GM12875 (cell line): ENCODE results near the gene SDR42E2.

ENCODE experiments used
- H3K4me3 ChIP-seq: one replicate; pipeline ENCODE4 v1.5.1; 2011; ENCODE audit warnings: low read depth, low read length, control low read depth
- TF ChIP-seq, protein P1 (sequence below): IDR thresholded peaks from 2 replicates; pipeline ENCODE4 v1.5.1; 2011; ENCODE audit warnings: low read depth, mild to moderate bottlenecking, control low read depth, inconsistent platforms, low read length, moderate library complexity, borderline replicate concordance; ENCODE audit not compliant: insufficient read depth

Gene SDR42E2

DNA sequence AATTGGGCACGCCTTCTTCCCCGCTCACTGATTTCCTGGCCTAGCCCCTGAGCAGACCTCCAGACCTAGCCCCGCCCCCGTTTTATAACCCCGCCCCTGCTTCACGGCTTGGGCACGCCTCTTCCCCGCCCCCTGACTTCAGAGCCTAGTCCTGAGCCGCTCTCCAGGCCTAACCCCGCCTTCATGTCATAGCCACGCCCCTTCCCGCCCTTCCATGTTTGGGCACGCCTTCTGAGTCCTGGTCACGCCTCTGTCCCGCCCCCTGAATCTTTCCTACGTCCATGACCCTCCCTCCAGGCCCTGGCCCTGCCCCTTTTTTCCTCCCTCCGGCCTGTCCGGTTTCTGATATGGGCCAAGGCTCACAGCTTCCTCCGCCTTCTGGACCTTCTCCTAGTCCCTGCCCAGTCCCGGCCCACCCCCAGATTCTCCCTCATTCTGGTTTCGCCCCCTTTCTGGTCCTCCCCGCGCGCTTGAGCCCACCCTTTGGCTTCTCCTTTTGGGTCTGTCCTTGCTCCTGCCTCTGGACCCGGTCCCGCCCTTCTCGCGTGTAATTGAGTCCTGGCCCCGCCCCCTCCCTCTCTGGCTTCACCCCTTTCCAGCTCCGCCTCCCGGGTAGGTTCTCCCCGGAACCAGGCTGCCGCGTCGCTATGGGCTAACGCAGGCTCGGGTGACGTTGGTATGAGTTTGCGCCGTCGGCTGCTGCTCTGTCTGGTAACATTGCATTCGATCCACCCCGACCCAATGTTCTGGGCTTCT, 28.6 kb downstream of the SDR42E2 start:
- peak overlapping the region; percentile 51 for H3K4me3 ChIP-seq
- TF ChIP-seq, protein P1, sequence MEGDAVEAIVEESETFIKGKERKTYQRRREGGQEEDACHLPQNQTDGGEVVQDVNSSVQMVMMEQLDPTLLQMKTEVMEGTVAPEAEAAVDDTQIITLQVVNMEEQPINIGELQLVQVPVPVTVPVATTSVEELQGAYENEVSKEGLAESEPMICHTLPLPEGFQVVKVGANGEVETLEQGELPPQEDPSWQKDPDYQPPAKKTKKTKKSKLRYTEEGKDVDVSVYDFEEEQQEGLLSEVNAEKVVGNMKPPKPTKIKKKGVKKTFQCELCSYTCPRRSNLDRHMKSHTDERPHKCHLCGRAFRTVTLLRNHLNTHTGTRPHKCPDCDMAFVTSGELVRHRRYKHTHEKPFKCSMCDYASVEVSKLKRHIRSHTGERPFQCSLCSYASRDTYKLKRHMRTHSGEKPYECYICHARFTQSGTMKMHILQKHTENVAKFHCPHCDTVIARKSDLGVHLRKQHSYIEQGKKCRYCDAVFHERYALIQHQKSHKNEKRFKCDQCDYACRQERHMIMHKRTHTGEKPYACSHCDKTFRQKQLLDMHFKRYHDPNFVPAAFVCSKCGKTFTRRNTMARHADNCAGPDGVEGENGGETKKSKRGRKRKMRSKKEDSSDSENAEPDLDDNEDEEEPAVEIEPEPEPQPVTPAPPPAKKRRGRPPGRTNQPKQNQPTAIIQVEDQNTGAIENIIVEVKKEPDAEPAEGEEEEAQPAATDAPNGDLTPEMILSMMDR, result no peak

DNA sequence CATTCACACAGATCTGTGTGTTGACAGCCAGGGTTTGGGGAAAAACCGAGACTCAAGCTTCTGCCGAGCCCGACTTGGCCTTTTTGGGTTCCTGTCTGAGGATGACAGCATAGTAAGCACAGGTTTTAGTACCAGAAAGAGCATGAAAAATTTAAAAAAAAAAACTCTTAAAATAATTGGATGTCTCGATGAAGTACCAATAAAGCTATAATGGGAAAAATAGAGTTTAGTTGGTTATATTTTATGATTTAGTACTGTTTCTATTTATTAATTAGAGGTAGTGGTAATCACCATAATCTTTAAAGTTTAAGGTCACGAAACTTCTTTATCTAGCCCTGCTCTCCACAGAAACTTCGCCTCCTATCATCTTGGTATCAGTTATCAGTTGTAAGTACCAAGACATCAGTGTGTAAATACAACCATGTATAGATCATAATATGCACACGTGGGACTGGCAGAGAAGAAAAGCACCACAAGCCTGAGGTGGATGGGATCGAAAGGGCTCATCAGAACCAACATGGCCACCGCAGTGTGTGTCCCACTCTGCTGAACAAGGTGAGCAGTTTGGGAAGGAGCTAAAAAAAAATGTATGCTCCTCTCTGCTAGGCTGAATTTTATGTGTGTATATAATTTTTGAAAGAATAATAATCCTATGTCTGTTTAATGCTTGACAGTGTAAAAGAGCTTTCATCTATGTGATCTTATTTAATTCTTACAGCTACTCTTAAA, 29.4 kb downstream of the SDR42E2 start:
- peak overlapping the region; percentile 51 for H3K4me3 ChIP-seq
- TF ChIP-seq, protein P1, result no peak

DNA sequence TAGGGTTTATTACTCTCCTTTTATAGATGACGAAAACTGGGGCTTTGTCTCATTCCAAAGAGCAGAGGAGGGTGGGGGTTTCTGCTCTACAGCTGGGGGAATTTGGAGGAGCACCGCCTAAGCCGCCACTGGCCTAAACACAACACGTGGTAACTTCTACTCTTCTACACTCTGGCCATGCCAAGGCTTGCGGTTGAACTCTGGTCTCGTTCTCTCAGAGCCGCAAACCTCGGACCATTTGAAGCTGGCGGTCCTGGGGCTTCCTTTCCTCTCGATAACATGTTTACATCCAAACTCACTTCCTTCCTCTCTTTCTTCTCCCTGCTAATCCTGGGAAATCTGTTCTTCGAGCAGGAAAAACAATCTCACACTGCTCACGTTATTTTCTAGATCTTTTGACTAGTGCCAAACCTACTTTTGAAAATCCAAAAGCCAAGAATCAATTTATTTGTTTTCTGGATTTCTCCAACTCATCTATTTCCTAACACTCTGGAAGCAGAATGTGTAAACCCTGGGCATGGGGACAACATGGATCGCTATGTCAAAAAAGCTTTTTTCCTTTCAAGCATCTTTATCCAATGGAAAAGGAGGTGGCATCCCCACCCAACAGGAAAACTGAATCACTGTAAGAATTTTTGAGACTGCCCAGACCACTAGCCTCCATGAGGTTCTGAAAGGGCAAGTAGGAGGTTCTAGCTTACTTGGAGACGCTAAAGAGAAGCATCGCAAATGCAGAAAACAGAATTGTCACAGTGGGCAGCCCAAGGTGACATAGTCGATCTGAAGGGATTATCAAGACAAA, 30.2 kb downstream of the SDR42E2 start:
- H3K4me3 ChIP-seq, result no peak overlapping the region
- TF ChIP-seq, protein P1, result no peak

DNA sequence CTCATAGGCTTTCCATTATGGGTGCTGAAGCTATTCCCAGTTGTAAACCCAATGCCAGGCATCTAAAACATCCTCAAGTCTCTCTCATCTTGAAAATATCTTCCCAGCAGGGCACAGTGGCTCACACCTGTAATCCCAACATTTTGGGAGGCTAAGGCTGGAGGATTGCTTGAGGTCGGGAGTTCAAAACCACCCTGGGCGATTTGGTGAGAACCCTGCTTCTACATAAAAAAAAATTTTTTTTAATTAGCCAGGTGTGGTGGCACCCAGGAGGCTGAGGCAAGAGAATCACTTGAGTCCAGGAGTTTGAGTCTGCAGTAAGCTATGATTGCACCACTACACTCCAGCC, 30.7 kb downstream of the SDR42E2 start:
- H3K4me3 ChIP-seq, result no peak overlapping the region
- TF ChIP-seq, protein P1, result no peak

DNA sequence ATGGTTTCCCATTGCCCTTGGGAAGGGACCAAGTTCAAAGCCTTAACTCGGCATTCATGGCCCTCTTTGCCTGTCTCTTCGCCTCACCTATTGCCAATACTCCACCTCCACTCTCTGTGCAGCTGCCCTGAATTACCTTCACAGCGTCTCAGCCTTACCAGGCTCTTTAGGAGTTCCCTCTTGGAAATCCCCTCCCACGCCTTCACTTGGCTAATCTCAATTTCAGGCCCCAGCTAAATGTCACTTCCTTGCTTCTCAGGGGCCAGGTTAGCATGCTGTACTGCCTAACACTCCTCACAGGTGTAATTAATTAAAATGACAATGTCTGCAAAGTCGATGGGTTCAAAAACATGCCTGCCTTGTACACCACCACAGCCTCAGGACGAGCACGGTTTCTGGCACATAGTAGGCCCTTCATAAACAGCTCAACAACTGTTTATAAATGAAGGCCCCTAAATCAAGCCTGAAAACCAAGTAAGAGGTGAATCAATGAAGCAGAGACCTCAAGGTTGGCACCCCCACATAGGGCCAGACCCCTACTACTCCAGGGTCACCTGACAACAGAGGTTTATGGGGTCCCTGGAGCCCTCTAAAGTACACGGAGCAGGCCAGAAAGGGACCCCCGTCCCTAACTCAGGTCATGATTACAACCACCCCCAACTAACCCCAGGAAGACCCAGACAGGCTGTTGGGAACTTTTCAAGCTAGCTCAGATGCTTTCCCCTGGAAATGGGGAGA, 32.6 kb downstream of the SDR42E2 start:
- H3K4me3 ChIP-seq, result no peak overlapping the region
- TF ChIP-seq, protein P1, result no peak

DNA sequence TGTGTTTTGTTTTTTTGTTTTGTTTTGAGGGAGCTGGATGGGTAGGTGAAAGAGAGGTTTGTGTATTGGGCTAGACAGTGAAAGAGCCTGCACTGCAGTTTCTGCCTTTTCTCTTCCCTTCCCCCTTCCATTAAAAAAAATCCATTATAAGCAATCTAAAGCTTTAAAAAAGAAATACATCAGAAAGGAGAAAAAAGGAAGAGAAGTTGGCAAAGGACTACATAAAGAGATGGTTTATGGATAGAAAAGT, 33.1 kb downstream of the SDR42E2 start:
- H3K4me3 ChIP-seq, result no peak overlapping the region
- TF ChIP-seq, protein P1, result no peak
